ENCODE results near the gene MEGF10.

MEGF10 gene

DNA sequence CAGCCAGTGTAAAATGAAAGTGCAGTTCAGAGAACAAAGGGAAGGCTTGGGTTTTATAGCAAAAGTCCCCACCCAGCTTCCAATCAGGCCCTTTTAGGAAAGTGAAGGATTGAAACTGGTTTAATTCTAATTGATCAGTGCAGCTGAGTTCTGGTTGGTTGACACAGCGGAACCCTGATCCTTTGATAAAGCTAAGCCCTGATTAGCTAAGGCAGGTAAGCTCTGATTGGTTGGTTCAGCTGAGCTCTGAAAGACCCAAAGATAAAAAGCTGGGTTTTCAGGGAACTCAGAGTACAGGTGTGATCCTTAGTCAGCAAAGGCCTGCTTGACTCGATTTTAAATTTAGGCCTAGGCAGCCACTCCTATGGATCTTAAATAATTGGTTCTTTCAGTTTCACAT lies 156.0 kb downstream of the MEGF10 start:
- no peak for DNase-seq

- DNase-seq: peak; percentile 53
These were observed 157.2 kb downstream of the MEGF10 start for GRCh38 chr5:127447827-127448226.

GRCh38 chr5:127450046-127450445 lies 159.4 kb downstream of the MEGF10 start:
- DNase-seq: no peak

GRCh38 chr5:127451096-127451495 lies 160.5 kb downstream of the MEGF10 start:
- DNase-seq: no peak

DNA sequence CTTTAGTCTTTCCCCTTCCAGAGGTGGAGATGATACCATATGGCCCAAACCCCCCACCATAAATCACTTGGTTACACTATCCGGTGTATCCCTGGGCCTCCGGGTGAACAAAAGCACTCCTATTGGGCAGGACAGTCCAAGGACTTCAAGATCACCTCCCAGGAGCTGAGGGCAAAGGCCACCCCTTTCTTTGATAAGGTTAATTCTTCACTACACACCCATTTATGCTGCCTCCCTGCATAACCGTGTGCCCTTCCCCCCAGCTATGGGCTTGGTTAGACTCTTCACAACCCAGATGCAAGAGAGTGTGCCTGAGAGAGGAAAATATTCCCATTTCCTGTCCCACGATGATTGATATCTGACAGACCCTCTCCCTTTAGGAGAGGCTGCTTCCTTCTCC lies 162.0 kb downstream of the MEGF10 start:
- DNase-seq: no peak

DNA sequence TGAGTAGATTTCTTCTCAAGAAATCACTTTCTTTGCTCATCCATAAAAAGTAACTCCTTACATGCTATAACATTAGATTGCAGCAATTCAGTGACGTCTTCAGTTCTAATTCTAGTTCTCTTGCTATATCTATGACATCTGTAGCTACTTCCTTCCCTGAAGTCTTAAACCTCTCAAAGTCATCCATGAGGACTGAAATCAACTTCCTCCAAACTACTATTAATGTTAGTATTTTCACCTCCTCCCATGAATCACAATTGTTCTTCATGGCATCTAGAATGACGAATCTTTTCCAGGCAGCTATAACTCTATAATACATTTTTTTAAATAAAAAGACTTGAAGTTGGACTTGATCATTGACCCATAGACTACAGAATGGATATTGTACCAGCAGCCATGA lies 180.6 kb downstream of the MEGF10 start:
- DNase-seq: no peak

DNA sequence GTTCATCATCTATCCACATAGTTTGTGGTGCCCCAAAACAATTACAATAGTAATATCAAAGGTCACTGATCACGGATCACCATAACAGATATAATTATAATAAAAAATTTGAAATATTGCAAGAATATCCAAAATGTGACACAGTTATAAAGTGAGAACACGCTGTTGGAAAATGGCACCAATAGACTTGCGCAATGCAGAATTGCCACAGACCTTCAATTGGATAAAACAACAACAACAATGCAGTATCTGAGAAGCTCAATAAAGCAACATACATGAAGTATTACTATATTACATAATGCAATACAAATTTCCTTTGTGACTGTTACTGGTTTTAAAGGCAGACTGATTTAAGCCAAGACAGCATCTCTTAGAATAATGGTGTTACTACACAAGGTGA lies 182.1 kb downstream of the MEGF10 start:
- no peak for DNase-seq

GRCh38 chr5:127486471-127486870 lies 195.9 kb downstream of the MEGF10 start:
- no peak for DNase-seq

GRCh38 chr5:127492854-127493738 lies 202.5 kb downstream of the MEGF10 start:
- peak; percentile 35 for DNase-seq

GRCh38 chr5:127498548-127498947 lies 208.0 kb downstream of the MEGF10 start:
- DNase-seq: no peak

- no peak for DNase-seq
These were observed 215.3 kb downstream of the MEGF10 start for GRCh38 chr5:127505905-127506304.

DNA sequence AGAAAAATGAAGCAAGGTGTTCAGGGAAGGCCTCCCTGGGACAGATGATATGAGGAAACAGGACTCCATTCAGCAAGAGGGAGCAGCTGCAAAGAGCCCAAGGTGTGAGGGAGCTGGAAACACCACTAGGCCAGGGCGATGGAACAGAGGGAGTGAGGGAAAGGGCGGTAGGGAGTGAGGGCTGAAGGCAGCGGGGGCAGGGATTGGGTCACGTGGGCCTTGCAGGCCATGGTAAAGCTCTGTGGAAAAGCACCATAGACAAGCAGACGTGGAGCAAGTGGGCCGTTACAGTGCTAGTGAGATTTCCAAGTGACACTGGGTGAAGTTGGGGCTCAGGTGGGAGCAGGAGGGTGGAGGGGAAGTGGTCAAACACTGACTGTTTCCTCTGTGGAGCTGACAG lies 216.0 kb downstream of the MEGF10 start:
- no peak for DNase-seq

GRCh38 chr5:127508644-127509373 lies 218.2 kb downstream of the MEGF10 start:
- DNase-seq: no peak

Data from fibroblast of skin of abdomen (primary cell).